Stomach smooth muscle (tissue), 2 donors: ENCODE data around the gene FUT3.
"Not testable (repeated sequence)": the region's sequence is repeated elsewhere in the genome, so short reads cannot be mapped to it uniquely, and the experiment has no call there.

ENCODE experiments used
- H3K27ac ChIP-seq: one replicate; pipeline ENCODE4 v1.7.0; 2013; ENCODE audit warnings: mild to moderate bottlenecking, low read length, inconsistent platforms
- H3K27me3 ChIP-seq, 2 donors: one replicate each; pipeline ENCODE4 v1.7.0; 2013; ENCODE audit warnings: low read length in 2 of 2; ENCODE audit not compliant: insufficient read depth in 2 of 2, control insufficient read depth in 1 of 2
- H3K36me3 ChIP-seq, 2 donors: one replicate each; pipeline ENCODE4 v1.7.0; 2013; ENCODE audit warnings: low read length in 2 of 2; ENCODE audit not compliant: control insufficient read depth in 2 of 2, insufficient read depth in 2 of 2
- H3K4me1 ChIP-seq: one replicate; pipeline ENCODE4 v1.7.0; 2013; ENCODE audit warnings: low read length; ENCODE audit not compliant: control insufficient read depth, insufficient read depth
- H3K4me3 ChIP-seq, 2 donors: one replicate each; pipeline ENCODE4 v1.7.0; 2013; ENCODE audit warnings: low read length in 2 of 2
- H3K9ac ChIP-seq, 2 donors: one replicate each; pipeline ENCODE4 v1.7.0; 2013; ENCODE audit warnings: low read length in 2 of 2, mild to moderate bottlenecking in 1 of 2
- H3K9me3 ChIP-seq, 2 donors: one replicate each; pipeline ENCODE4 v1.7.0; 2013; ENCODE audit warnings: low read length in 2 of 2; ENCODE audit not compliant: control insufficient read depth in 2 of 2
- donor health status: healthy.
- donor health status: Pancreatic carcinoma.

Gene FUT3

DNA sequence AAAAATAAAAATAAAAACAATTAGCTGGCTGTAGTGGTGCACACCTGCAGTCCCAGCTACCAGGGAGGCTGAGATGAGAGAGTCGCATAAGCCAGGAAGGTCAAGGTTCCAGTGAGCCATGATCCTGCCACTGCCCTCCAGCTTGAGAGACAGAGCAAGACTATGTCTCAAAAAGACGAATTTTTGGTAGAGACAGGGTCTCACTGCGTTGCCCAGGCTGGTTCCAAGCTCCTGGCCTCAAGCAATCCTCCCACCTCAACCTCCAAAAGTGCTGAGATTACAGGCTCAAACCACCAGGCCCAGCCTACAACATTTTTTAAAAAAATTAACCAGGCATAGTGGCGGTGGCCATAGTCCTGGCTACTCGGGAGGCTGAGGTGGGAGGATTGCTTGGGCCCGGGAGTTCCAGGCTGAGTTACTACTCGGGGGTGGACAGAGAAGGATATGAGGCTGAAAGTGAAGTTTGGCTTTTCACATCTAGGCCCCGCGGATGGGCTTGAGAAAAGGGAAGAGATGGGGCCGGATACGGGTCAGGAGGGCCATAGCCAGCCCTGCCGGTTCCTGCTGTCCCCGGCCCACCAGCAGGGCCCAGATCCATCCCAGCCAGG, 42.2 kb upstream of the FUT3 start:
- Histone ChIP-seq H3K27me3 (no peaks in the 10 kb centered on the region), H3K9me3 (no peaks in the 10 kb centered on the region), H3K36me3 (peaks cover 6 to 15% of the 10 kb centered on the region in 2 donors), H3K27ac (no peak overlapping the region), H3K4me1 (peaks cover 25% of the 10 kb centered on the region), H3K4me3 (no peak overlapping the region), H3K9ac (no peak overlapping the region)

DNA sequence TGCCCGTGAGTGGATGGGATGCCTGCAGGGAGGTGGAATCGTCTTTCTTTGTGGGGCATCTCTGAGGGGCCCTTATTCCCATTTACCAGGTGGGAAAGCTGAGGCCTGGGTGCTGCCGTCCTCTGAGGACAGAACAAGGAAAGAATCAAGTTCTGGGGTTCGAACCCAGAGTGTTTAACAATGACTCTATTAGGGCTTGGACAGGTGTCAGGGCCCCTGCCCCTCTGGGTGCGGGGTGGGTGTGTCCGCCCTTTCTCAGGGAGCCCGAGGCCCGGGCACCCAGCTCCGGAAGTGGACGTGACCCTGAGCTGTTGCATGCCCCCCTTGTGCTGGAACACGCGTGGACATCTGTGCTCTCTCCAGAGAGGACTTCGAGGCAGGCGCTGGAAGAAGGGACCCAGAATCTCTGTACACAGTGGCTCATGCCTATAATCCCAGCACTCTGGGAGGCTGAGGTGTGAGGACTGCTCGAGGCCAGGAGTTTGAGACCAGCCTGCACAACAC, 41.6 kb upstream of the FUT3 start:
- no peaks in the 10 kb centered on the region for H3K27me3 ChIP-seq
- no peak overlapping the region for H3K27ac ChIP-seq
- H3K4me1 ChIP-seq = peaks cover 25% of the 10 kb centered on the region
- peaks cover 6 to 15% of the 10 kb centered on the region in 2 donors for H3K36me3 ChIP-seq
- H3K4me3 ChIP-seq = no peak overlapping the region
- H3K9me3 ChIP-seq = no peaks in the 10 kb centered on the region
- H3K9ac ChIP-seq = no peak overlapping the region

DNA sequence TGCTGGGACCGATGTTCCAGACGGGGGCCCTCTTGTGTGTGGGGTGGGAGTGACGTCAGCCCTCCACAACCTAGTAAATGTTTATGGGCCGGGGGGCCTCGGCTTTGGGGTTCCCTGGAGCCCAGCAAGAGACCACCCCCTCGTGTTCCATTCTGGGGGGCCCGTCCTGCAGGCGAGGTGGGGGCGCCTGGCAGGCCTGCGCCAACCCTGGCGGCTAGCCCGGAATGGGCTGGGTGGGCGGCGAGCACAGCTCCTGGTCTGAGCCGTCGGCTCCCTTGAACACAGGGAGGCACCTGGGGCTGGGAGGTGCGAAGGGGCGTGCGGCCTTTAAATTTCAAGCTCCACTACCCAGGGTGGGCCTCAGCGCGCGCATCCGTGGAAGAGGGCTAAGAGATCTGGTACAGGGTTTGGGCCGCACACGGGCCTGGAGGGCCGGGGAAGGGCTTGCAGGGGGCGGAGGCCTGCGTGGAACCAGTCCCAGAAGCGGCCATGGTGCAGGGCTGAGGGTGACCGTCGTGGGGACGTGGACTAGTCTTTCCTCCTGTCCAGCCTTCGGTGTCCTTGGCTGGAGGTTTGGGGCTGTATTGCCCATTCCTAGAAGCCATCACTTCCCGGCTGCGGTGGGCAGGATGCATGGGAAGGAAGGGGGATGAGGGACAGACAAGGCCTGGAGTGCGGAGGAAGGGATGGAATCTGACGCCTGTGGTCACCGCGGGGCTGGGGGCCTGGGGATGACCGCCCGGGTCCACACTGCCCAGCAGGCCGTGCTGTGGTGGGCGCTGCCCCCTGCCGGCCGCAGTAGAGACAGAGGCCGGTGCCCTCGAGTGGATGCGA, 40.9 kb upstream of the FUT3 start:
- Histone ChIP-seq H3K36me3 (peaks cover 6 to 15% of the 10 kb centered on the region in 2 donors), H3K27ac (no peak overlapping the region), H3K4me1 (peaks cover 25% of the 10 kb centered on the region), H3K9ac (peak overlapping the region; percentile 21 to 28), H3K9me3 (no peaks in the 10 kb centered on the region), H3K27me3 (no peaks in the 10 kb centered on the region), H3K4me3 (peak overlapping the region; percentile 35 to 52)

DNA sequence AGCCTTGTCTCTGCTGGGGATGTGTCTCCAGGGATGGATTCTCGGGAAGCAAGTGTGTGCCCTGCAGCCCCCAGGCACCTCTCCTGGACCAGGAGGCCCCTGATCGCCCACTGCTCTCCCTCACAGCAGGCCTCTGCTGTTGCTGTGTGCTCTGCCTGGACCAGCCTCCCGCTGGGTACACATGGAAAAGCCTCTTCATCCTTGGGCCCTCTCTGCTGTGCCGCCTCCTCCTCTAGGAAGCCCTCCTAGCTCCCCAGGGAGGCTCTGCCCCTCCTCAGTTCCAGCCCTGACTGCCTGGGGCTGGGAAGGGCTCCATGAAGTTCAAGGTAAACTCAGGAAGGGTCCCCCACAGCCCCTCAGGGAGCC, 40.3 kb upstream of the FUT3 start:
- Histone ChIP-seq H3K36me3 (peaks cover 6 to 13% of the 10 kb centered on the region in 2 donors), H3K27ac (no peak overlapping the region), H3K9ac (peak overlapping the region in 1 of 2 donors; percentile 28), H3K9me3 (no peaks in the 10 kb centered on the region), H3K4me3 (no peak overlapping the region), H3K27me3 (no peaks in the 10 kb centered on the region), H3K4me1 (peaks cover 25% of the 10 kb centered on the region)

DNA sequence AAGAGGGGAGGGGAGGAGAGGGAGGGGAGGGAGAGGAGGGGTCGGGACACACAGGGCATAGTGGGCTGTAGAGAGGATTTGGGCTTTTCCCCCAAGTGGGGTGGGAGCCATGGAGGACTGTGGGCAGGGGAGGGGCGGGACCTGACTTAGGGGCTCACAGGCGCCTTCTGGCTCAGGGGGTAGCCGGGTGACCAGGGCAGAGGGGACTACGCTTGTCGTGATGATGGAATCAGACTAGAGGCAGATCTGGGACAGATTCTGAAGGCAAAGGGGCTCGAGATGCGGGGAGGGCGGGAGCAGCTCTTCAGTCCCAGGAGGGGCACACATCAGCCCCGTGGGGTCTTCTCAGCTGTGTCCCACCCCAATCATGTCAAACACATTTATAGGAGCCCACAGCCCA, 38.9 kb upstream of the FUT3 start:
- Histone ChIP-seq H3K4me1 (peaks cover 25% of the 10 kb centered on the region), H3K27ac (peak overlapping the region; percentile 11), H3K27me3 (no peaks in the 10 kb centered on the region), H3K4me3 (no peak overlapping the region), H3K9ac (no peak overlapping the region), H3K9me3 (no peaks in the 10 kb centered on the region), H3K36me3 (peaks cover 1 to 3% of the 10 kb centered on the region in 2 donors)

DNA sequence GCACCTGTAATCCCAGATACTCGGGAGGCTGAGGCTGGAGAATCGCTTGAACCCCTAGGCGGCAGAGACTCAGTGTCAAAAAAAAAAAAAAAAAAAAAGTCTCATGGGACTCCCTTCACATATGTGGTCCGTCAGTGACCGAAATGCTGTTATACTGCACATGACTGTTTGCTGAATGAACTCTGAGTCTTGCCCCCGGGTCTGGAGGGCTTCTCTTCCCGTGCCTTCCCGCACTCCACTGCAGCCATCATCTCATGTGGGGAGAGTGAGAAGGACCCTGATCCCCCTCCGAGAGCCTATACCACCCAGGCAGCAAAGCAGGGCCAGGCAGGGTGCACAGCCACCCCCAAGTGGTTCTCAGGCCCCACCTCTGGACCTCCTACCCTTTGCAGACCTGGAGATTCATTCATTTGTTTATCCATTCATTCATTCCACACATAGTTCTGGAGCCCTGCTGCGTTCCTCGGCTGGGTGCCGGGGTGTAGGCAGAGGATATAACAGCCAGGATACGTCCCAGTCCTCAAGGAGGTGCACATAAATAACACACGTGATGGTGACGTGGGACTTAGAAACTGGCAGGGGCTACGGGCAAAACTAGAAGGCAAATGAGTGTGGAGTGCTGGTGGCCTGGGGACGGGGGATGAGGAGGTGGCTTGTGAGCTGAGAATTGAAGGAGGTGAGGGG, 38.2 kb upstream of the FUT3 start:
- Histone ChIP-seq H3K27ac (peak overlapping the region; percentile 11), H3K9me3 (no peaks in the 10 kb centered on the region), H3K9ac (no peak overlapping the region), H3K4me1 (peaks cover 25% of the 10 kb centered on the region), H3K4me3 (peak overlapping the region in 1 of 2 donors; percentile 29), H3K27me3 (no peaks in the 10 kb centered on the region), H3K36me3 (peaks cover 0 to 1% of the 10 kb centered on the region in 2 donors)

DNA sequence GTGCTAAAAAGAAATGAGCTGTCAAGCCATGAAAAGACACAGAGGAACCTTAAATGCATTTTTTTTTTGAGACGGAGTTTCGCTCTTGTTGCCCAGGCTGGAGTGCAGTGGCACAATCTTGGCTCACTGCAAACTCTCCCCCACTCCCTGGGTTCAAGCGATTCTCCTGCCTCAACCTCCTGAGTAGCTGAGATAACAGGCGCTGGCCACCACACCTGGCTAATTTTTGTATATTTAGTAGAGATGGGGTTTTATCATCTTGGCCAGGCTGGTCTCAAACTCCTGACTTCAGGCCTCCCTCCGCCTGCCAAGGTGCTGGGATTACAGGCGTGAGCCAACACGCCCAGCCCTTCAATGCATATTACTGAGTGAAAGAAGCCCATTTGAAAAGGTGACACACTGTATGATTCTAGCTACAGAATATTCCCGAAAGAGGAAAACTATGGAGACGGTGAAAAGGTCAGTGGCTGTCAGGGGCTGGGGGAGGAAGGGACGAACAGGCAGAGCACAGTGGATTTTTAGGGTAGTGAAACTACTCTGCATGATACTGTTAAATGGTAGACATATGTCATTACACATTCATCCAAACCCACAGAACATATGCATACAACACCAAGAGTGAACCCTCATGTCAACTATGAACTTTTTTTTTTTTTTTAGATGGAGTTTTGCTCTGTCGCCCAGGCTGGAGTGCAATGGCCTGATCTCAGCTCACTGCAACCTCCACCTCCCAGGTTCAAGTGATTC, 33.0 kb upstream of the FUT3 start:
- H3K9ac ChIP-seq, H3K27ac ChIP-seq, H3K27me3 ChIP-seq, H3K9me3 ChIP-seq, H3K4me3 ChIP-seq, H3K36me3 ChIP-seq: not testable (repeated sequence)
- peaks cover 20% of the 10 kb centered on the region for H3K4me1 ChIP-seq

DNA sequence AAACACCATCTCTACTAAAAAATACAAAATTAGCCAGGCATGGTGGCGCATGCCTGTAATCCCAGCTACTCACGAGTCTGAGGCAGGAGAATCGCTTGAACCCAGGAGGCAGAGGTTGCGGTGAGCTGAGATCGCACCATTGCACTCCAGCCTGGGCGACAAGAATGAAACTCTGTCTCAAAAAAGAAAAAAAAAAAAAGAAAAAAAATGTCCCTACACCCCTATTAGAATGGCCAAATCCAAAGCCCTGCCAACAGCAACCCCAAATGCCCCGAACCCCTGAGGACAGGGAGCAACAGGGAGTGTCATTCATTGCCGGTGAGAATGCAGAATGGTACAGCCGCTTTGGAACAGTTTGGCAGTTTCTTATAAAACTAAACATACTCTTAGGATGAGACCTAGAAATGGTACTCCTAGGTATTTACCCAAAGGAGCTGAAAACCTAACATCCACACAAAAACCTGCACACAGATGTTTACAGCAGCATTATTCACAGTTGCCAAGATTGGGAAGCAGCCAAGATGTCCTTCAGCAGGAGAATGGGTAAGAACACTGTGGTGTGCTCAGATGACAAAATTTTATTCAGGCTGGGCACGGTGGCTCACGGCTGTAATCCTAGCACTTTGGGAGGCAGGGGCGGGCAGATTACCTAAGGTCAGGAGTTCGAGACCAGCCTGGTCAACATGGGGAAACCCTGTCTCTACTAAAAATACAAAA, 32.1 kb upstream of the FUT3 start:
- not testable (repeated sequence) for H3K36me3 ChIP-seq, H3K27me3 ChIP-seq, H3K4me3 ChIP-seq, H3K9ac ChIP-seq, H3K9me3 ChIP-seq
- H3K4me1 ChIP-seq = peaks cover 21% of the 10 kb centered on the region
- peak overlapping the region; percentile 37 for H3K27ac ChIP-seq

DNA sequence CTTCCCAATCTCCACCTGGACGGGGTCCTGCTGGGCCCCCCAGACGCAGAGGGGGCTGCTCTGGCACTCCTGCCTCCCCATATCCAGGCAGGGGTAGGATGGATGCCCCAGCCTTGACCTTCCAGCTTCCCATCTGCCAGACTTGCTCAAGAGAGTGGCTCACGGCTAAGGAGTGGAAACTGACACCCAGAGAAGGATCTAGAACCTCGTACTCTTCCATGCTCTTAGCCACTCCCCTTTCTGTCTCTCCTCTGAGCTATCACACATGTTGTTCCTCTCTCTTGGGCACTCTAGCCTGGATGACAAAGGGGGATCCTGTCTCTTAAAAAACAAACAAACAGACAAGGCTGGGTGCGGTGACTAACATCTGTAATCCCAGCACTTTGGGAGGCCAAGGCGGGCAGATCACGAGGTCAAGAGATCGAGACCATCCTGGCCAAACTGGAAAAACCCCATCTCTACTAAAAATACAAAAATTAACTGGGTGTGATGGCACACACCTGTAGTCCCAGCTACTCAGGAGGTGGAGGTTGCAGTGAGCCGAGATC, 31.2 kb upstream of the FUT3 start:
- H3K27ac ChIP-seq = peak overlapping the region; percentile 53
- peaks cover 21% of the 10 kb centered on the region for H3K4me1 ChIP-seq
- H3K36me3 ChIP-seq = no peaks in the 10 kb centered on the region
- H3K4me3 ChIP-seq = no peak overlapping the region
- no peaks in the 10 kb centered on the region for H3K27me3 ChIP-seq
- H3K9me3 ChIP-seq = no peaks in the 10 kb centered on the region
- H3K9ac ChIP-seq = no peak overlapping the region
